ENCODE data around the gene NFX1.
"Not testable (repeated sequence)": the region's sequence is repeated elsewhere in the genome, so short reads cannot be mapped to it uniquely, and the experiment has no call there.

Gene NFX1

DNA sequence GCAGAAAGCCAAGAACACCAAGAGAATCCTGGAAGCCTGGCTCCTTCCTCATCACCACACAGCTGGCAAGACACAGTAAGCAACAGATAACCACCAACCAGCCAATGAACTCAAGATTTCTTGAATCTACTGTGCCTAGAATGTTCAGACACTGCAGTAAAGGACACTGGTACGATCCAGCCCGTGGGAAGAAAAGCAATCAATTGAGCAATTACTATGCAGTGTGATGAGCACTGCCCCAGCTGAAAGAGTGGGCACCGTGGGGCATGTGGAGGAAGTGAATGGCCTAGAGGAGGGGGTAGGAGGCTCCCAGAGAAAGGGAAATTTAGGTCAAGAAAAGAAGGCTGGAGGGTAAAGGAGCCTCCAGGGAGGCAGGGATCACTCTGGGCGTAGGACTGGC, 107.5 kb downstream of the NFX1 start:
- DNase-seq; H3K36me3 Mint-ChIP-seq (ENCODE audit: insufficient read depth); H3K4me1 Mint-ChIP-seq (ENCODE audit: low read depth in 2 of 2); H3K4me3 Mint-ChIP-seq; H3K27ac Mint-ChIP-seq; H3K9me3 Mint-ChIP-seq; ATAC-seq (replicated peaks): not testable (repeated sequence)
- H3K27me3 Mint-ChIP-seq = peaks cover 13 to 31% of the 10 kb centered on the region in 2 donors

DNA sequence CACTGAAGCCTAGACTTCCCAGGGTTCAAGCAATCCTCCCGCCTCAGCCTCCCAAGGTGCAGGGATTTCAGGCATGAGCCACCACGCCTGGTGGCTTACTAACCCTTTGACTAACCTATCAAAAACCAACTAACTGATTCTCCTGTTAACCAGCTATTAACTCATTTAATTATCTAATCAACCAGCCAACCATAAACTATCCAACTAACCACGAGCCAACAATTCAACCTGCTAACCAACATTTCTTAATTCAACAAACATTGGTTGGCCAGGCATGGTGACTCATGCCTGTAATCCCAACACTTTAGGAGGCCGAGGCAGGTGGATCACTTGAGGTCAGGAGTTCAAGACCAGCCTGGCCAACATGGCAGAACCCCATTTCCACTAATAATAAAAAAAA, 108.7 kb downstream of the NFX1 start:
- ATAC-seq (replicated peaks); H3K9me3 Mint-ChIP-seq; H3K27ac Mint-ChIP-seq; H3K4me1 Mint-ChIP-seq (ENCODE audit: low read depth in 2 of 2); H3K4me3 Mint-ChIP-seq; DNase-seq; H3K36me3 Mint-ChIP-seq (ENCODE audit: insufficient read depth): not testable (repeated sequence)
- H3K27me3 Mint-ChIP-seq = peaks cover 8 to 19% of the 10 kb centered on the region in 2 donors

DNA sequence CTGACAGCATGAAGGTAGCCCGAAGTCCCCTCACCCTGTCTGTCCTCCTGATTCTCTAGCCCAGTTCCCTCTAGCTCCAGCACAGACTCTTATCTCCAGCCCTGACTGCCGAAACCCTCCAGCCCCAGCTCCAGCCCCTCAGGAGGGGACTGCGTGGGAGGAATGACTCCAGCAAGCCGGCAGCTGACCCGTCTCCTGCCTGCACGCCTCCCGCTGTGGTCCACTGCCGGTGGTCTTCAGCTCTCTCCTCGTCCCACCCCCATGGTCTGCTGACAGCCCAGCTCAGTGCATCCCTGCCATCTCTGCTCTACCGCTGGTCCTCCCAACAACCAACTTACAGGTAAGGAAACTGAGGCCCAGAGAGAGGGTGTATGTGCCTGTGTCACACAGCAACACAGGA, 111.5 kb downstream of the NFX1 start:
- H3K9me3 Mint-ChIP-seq; H3K4me3 Mint-ChIP-seq; H3K27me3 Mint-ChIP-seq; H3K27ac Mint-ChIP-seq; H3K36me3 Mint-ChIP-seq (ENCODE audit: insufficient read depth); DNase-seq; ATAC-seq (replicated peaks); H3K4me1 Mint-ChIP-seq (ENCODE audit: low read depth in 2 of 2): not testable (repeated sequence)

DNA sequence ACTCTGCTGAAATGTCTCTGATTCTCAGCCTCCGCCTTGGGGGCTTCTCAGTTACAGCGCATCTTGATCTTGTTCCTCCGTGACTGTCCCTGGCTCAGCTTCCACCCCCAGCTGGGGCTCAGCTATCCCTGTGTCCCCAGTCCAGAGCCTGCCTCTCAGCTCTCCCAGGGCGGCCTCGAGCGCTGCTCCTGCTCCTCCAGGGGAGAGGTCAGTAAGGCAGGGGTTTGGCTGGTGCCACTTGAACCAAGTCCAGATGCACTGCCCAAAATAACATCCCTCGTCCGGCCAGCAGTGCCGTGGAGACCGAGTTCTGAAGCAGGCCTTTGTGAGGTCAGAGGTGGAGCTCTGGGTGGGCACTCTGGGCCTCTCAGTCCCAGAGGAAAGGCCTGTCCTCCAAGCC, 112.1 kb downstream of the NFX1 start, which contains the start of gene AQP7:
AQP7 (minus strand) TSS at position 198 of the 400 bp plus-strand sequence. CDS start 1,306 bp downstream, outside the sequence.
- H3K36me3 Mint-ChIP-seq (ENCODE audit: insufficient read depth); H3K4me1 Mint-ChIP-seq (ENCODE audit: low read depth in 2 of 2); H3K27me3 Mint-ChIP-seq; H3K9me3 Mint-ChIP-seq; H3K27ac Mint-ChIP-seq; H3K4me3 Mint-ChIP-seq; ATAC-seq (replicated peaks); DNase-seq: not testable (repeated sequence)

DNA sequence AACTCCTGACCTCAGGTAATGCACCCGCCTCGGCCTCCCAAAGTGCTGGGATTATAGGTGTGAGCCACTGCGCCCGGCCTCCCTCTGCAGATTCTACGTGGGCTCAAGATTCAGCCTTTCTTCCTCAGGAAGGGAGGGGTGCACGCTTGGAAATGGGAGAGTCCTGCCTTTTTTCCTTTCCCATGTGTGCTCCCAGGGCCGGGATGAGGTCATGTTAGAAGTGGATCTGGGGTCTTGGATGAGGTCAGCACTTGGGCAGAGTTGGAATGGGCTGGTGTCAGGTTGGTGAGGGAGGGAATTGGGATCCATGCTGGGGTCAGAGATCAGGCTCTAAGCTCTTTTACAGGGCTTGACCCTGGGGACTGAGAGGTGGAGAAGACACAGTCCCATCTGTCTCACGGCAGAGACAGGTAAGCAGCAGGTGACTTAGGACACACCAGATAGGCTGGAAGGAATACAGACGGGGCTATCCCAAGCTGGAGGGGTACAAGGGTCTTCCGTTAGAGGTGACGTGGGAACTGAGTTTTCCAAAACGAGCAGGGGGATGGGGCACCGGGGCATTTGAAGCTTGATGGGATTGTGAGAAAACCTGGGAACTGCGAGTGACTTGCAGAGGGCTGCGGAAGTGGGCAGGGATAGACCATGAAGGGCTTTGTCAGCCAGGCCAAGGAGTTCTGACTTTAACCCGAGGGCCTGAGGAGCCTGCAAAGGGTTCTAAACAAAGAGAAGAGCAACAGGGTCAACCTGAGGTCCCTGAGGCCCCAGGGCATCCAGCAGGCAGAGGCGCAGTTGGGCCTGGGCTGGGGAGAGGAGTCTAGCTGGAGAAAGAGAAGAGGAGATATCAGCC, 113.8 kb downstream of the NFX1 start:
- no peak overlapping the region for H3K4me3 Mint-ChIP-seq
- no peak for DNase-seq
- H3K27me3 Mint-ChIP-seq = no peaks in the 10 kb centered on the region
- peaks cover 0 to 3% of the 10 kb centered on the region in 2 donors for H3K4me1 Mint-ChIP-seq (ENCODE audit: low read depth in 2 of 2)
- no peak overlapping the region for H3K27ac Mint-ChIP-seq
- H3K36me3 Mint-ChIP-seq (ENCODE audit: insufficient read depth) = no peaks in the 10 kb centered on the region
- no peaks in the 10 kb centered on the region for H3K9me3 Mint-ChIP-seq
- no peak for ATAC-seq (replicated peaks)

DNA sequence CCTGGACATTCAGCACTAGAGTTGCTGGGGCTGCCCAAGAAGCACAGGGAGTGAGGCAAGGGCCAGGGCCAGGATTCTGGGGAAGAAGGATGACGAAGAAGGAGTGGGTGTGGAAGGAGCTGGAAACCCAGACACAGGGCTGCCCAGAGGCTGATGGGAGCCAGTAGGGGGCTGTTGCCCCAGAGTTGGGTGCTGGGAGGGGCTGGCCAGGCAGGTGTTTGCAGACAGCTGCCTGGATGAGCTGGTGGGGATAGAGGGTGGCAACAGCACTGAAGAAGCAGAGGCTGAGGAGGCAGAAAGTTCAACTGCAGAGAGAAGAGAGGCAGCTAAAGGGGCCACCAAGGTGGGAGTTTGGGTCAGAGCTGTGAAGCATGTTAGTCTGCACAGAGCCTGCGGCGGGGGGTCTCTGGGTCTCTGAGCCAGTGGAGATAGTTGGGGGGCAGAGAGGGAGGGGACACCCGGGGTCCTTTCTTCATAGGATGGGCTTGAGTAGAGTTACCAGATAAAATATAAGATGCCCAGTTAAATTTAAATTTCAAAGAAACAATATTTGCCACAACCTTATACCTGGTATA, 114.6 kb downstream of the NFX1 start:
- Mint-ChIP-seq H3K4me1 (ENCODE audit: low read depth in 2 of 2) (peaks cover 0 to 3% of the 10 kb centered on the region in 2 donors), H3K4me3 (no peak overlapping the region), H3K27me3 (no peaks in the 10 kb centered on the region), H3K27ac (no peak overlapping the region), H3K36me3 (ENCODE audit: insufficient read depth) (no peaks in the 10 kb centered on the region), H3K9me3 (no peaks in the 10 kb centered on the region)
- DNase-seq (no peak), ATAC-seq (replicated peaks) (no peak)

DNA sequence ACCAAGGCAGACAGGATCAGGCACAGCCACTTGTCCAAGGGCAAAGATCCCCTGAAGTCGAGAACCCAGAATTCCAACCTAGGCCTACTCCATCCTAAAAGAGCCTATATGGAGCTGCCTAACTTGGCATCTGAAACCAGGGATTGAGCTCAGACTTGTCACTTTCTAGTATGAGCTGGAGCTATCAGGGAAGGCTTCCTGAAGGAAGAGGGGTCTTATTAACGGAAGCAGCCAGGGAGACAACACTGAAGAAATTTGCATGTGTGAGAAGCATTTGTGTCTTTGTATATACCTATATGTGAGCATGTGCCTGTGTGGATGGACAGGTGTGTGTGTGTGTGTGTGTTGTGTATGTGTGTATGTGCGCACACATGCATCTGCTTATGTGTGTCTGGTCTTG, 116.7 kb downstream of the NFX1 start:
- H3K4me1 Mint-ChIP-seq (ENCODE audit: low read depth in 2 of 2) = peaks cover 0 to 3% of the 10 kb centered on the region in 2 donors
- no peak overlapping the region for H3K4me3 Mint-ChIP-seq
- H3K27ac Mint-ChIP-seq = peak overlapping the region in 1 of 2 donors; percentile 73
- ATAC-seq (replicated peaks) (no peak), DNase-seq (no peak)
- no peaks in the 10 kb centered on the region for H3K36me3 Mint-ChIP-seq (ENCODE audit: insufficient read depth)
- no peaks in the 10 kb centered on the region for H3K9me3 Mint-ChIP-seq
- no peaks in the 10 kb centered on the region for H3K27me3 Mint-ChIP-seq

DNA sequence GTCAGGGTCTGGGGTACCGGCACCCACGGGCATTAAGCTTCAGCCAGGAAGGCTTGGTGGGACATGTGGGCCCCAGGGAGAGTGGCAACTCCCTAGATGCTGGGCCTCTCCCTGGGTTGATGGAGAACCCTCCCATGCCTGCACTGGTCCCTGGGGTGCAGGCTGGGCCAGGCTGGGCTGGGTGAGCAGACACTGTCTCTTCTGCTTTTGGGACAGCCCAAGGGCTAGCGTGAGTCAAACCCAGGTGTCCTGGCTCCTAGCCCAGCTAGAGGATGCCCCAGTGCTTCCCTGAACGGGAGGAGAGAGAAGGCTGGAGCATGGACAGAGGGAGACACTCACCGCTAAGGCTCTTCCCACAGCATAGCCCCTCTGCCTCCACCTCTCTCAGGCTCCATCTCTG, 117.8 kb downstream of the NFX1 start:
- no peak for ATAC-seq (replicated peaks)
- Mint-ChIP-seq H3K27ac (peak overlapping the region in 1 of 2 donors; percentile 73), H3K9me3 (no peaks in the 10 kb centered on the region), H3K4me1 (ENCODE audit: low read depth in 2 of 2) (peaks cover 0 to 1% of the 10 kb centered on the region in 2 donors), H3K4me3 (no peak overlapping the region), H3K36me3 (ENCODE audit: insufficient read depth) (no peaks in the 10 kb centered on the region), H3K27me3 (no peaks in the 10 kb centered on the region)
- DNase-seq = no peak

DNA sequence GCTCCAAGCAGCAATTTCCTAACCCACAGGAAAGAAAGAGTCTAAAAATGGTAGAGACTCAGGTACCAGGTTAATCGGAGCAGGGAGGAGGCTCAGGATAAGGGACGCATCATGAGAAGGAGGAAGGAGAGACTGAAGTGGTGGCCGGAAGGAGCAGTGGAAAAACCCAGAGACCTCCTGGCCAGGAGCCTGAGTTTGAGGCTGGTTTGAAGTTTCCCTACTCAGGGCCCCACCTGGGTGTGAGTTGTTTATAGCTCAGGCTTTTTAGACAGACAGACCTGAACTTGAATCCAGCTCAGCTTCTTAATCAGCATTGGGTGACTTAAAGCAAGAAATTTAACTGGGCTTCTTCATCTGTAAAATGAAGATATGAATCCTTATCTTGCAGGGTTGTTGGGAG, 124.0 kb downstream of the NFX1 start:
- Mint-ChIP-seq H3K4me3 (no peak overlapping the region), H3K27ac (peak overlapping the region in 1 of 2 donors; percentile 57), H3K27me3 (no peaks in the 10 kb centered on the region), H3K9me3 (no peaks in the 10 kb centered on the region), H3K36me3 (ENCODE audit: insufficient read depth) (peaks cover 11% of the 10 kb centered on the region), H3K4me1 (ENCODE audit: low read depth in 2 of 2) (peaks cover 29 to 38% of the 10 kb centered on the region in 2 donors)
- DNase-seq (no peak), ATAC-seq (replicated peaks) (no peak)

DNA sequence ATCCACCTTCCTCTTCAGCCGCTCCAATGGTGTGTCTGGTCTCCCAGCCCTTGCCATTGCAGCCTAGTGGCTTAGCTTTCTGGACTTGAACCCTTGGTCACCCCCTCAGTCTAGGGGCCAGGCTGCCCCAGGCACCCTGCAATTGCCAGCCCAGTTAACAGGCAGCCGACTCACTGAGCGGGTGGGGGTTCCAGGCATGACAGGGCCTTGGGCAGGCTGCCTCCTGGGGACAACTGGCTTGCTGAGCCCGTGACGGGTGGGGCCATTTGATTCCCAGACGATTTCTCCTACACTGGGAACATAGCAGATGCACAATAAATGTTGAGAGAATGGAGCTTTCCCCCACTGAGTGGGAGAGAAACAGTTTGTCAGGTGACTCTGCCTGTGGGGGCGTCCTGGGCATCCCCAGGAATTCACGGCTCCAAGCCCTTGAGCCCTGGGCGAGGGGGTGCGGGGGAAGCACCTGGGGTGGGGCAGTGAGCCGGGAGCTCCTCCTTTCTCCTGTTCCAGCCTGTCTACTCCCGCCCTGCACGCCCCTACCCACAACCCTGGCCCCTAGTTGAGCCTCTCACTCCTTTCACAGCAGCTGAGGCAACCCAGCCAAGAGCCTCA, 124.7 kb downstream of the NFX1 start:
- ATAC-seq (replicated peaks) = no peak
- no peak for DNase-seq
- Mint-ChIP-seq H3K4me3 (peak overlapping the region; percentile 47 to 66), H3K27me3 (no peaks in the 10 kb centered on the region), H3K36me3 (ENCODE audit: insufficient read depth) (peaks cover 11% of the 10 kb centered on the region), H3K9me3 (no peaks in the 10 kb centered on the region), H3K27ac (peak overlapping the region; percentile 57 to 76), H3K4me1 (ENCODE audit: low read depth in 2 of 2) (peaks cover 29 to 45% of the 10 kb centered on the region in 2 donors)

DNA sequence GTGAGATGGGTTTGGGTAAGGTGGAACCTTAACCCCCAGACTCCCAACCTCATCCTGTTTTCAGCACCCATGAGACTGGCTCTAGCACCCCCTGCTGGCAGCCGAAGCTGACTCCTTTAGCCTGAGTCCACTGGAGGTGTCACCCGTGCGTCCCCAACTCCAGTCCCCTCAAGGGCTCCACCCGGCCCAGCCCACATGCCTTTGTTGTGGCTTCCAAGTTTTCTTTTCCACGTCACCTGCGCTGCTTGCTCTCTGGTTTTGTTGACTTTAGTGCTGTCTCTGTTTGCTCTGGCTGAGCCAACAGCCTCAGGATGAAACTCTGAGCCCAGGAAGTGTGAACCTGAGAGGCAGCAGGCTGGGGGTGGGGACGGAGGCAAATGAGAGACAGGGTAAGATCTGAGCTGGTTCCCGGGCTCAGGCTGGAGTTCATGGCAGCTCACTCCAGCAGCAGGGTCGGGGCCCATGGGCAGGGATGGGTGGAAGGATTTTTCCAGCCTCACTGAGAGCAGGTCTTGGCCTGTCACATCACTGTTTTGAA, 125.3 kb downstream of the NFX1 start:
- Mint-ChIP-seq H3K36me3 (ENCODE audit: insufficient read depth) (peaks cover 11% of the 10 kb centered on the region), H3K27ac (peak overlapping the region; percentile 57 to 76), H3K4me3 (peak overlapping the region; percentile 47 to 66), H3K9me3 (no peaks in the 10 kb centered on the region), H3K4me1 (ENCODE audit: low read depth in 2 of 2) (peaks cover 32 to 51% of the 10 kb centered on the region in 2 donors), H3K27me3 (no peaks in the 10 kb centered on the region)
- peak; percentile 86 to 92 (median 90) for DNase-seq
- peak; percentile 88 for ATAC-seq (replicated peaks)

DNA sequence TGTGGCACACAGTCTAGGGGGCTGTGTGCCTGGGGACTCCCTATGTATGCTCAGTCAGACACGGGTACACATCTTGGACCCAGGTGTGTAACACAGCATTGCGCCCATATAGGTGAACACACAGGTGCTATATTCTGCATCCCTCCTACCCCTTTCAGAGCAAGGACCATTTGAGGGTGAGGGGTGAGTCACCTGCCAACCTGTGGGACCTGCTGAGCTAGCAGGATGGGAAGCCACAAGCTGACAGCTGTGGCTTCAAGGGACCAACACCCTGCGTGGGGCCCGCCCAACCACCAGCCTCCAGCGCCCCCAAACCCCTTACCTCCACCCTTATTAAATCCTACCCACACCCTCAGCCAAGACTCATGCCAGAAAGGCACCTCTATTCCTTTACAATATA, 126.7 kb downstream of the NFX1 start:
- Mint-ChIP-seq H3K4me1 (ENCODE audit: low read depth in 2 of 2) (peaks cover 32 to 54% of the 10 kb centered on the region in 2 donors), H3K27ac (peak overlapping the region; percentile 57 to 76), H3K4me3 (peak overlapping the region; percentile 64 to 66), H3K27me3 (no peaks in the 10 kb centered on the region), H3K36me3 (ENCODE audit: insufficient read depth) (peaks cover 11% of the 10 kb centered on the region), H3K9me3 (no peaks in the 10 kb centered on the region)
- DNase-seq = peak in 2 of 3 experiments; percentile 20 to 32
- ATAC-seq (replicated peaks) = peak; percentile 42

DNA sequence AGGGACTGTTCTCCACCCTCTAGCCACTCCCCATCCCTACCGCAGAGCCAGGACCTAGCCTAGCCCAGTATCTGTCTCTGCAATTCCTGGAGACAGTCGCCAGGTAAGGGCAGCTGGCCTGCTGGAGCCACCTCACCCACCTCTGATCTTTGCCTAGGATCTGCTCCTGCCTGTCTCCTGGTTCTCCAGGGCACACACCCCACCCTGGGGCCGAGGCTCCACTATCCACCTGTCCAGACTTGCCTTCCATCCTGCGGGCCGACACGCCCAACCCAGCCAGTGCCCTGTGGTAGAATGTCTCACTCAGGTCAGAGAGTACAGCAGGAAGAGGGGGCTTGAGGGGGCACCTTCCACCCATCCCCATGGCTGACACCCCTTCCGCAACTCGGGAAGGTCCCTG, 127.8 kb downstream of the NFX1 start:
- H3K27ac Mint-ChIP-seq = peak overlapping the region in 1 of 2 donors; percentile 76
- no peak overlapping the region for H3K4me3 Mint-ChIP-seq
- H3K4me1 Mint-ChIP-seq (ENCODE audit: low read depth in 2 of 2) = peaks cover 32 to 54% of the 10 kb centered on the region in 2 donors
- no peaks in the 10 kb centered on the region for H3K27me3 Mint-ChIP-seq
- no peaks in the 10 kb centered on the region for H3K9me3 Mint-ChIP-seq
- peaks cover 11% of the 10 kb centered on the region for H3K36me3 Mint-ChIP-seq (ENCODE audit: insufficient read depth)
- ATAC-seq (replicated peaks) (no peak), DNase-seq (no peak)

All from effector memory CD8-positive, alpha-beta T cell (primary cell).